SK-N-SH treated with all-trans-retinoic acid at 6 μM for 48 hours (cell line): ENCODE results near the gene CASP9.
"Not testable (repeated sequence)": the region's sequence is repeated elsewhere in the genome, so short reads cannot be mapped to it uniquely, and the experiment has no call there.

ENCODE experiments used
- ATAC-seq: fragments of 200-7000 bp; cut with Tn5 transposase; 3 replicates; pipeline ENCODE4 v1.9.1; 2020; ENCODE audit warnings: mild to moderate bottlenecking, moderate library complexity
- BACH2 ChIP-seq: fragments of 250-450 bp; sonication (Bioruptor Pico); IDR thresholded peaks from 2 replicates; pipeline ENCODE4 v1.9.0; 2021; ENCODE audit warnings: mild to moderate bottlenecking, borderline replicate concordance
- CREB5 ChIP-seq: fragments of 250-450 bp; sonication (Bioruptor Pico); IDR thresholded peaks from 2 replicates; pipeline ENCODE4 v1.5.1; 2020; ENCODE audit warnings: low read depth, mild to moderate bottlenecking, moderate library complexity
- CSDC2 ChIP-seq: fragments of 250-450 bp; sonication (Bioruptor Pico); IDR thresholded peaks from 2 replicates; pipeline ENCODE4 v1.5.0; 2020; ENCODE audit warnings: mild to moderate bottlenecking, moderate library complexity
- ESRRG ChIP-seq: fragments of 250-450 bp; sonication (Bioruptor Pico); IDR thresholded peaks from 2 replicates; pipeline ENCODE4 v1.6.1; 2021; ENCODE audit warnings: mild to moderate bottlenecking
- ISL1 ChIP-seq: fragments of 250-450 bp; sonication (Bioruptor Pico); IDR thresholded peaks from 2 replicates; pipeline ENCODE4 v2.1.2; 2022; ENCODE audit warnings: mild to moderate bottlenecking, moderate library complexity
- POU6F1 ChIP-seq: fragments of 250-450 bp; sonication (Bioruptor Pico); IDR thresholded peaks from 2 replicates; pipeline ENCODE4 v1.8.0; 2021; ENCODE audit warnings: low read depth, mild to moderate bottlenecking, moderate library complexity, borderline replicate concordance
- PPARA ChIP-seq: fragments of 250-450 bp; sonication (Bioruptor Pico); IDR thresholded peaks from 2 replicates; pipeline ENCODE4 v1.5.0; 2020; ENCODE audit warnings: mild to moderate bottlenecking, borderline replicate concordance
- RARB ChIP-seq: fragments of 250-450 bp; sonication (Bioruptor Pico); IDR thresholded peaks from 2 replicates; pipeline ENCODE4 v1.8.0; 2021; ENCODE audit warnings: mild to moderate bottlenecking, moderate library complexity
- SNAI2 ChIP-seq: fragments of 250-450 bp; sonication (Bioruptor Pico); IDR thresholded peaks from 2 replicates; pipeline ENCODE4 v1.5.0; 2020; ENCODE audit warnings: mild to moderate bottlenecking, moderate library complexity
- TCF4 ChIP-seq: fragments of 250-450 bp; sonication (Bioruptor Pico); IDR thresholded peaks from 2 replicates; pipeline ENCODE4 v1.8.0; 2021; ENCODE audit warnings: mild to moderate bottlenecking, moderate library complexity, borderline replicate concordance
- TOX ChIP-seq: fragments of 250-450 bp; sonication (Bioruptor Pico); IDR thresholded peaks from 2 replicates; pipeline ENCODE4 v1.8.0; 2021; ENCODE audit warnings: mild to moderate bottlenecking, moderate library complexity, borderline replicate concordance
- ZC3H10 ChIP-seq: fragments of 250-450 bp; sonication (Bioruptor Pico); IDR thresholded peaks from 2 replicates; pipeline ENCODE4 v1.5.1; 2021; ENCODE audit warnings: mild to moderate bottlenecking, moderate library complexity
- ZFP30 ChIP-seq: fragments of 450-650 bp; formaldehyde crosslinking; IDR thresholded peaks from 2 replicates; pipeline ENCODE4 v1.5.0; 2022; ENCODE audit warnings: mild to moderate bottlenecking, moderate library complexity
- ZNF565 ChIP-seq: fragments of 450-650 bp; formaldehyde crosslinking; conservative IDR thresholded peaks from 2 replicates; pipeline ENCODE4 v1.5.0; 2020; ENCODE audit warnings: low read depth, mild to moderate bottlenecking, moderate library complexity
- ZNF70 ChIP-seq: fragments of 450-650 bp; formaldehyde crosslinking; IDR thresholded peaks from 2 replicates; pipeline ENCODE4 v1.5.0; 2020; ENCODE audit warnings: mild to moderate bottlenecking, moderate library complexity
- ZNF8 ChIP-seq: fragments of 450-650 bp; formaldehyde crosslinking; IDR thresholded peaks from 2 replicates; pipeline ENCODE4 v1.5.0; 2020; ENCODE audit warnings: mild to moderate bottlenecking, moderate library complexity
- TF ChIP-seq, protein P1 (sequence below): fragments of 250-450 bp; sonication (Bioruptor Pico); IDR thresholded peaks from 2 replicates; pipeline ENCODE4 v1.5.0; 2020; ENCODE audit warnings: mild to moderate bottlenecking, moderate library complexity
- TF ChIP-seq, protein P2 (sequence below): fragments of 250-450 bp; sonication (Bioruptor Pico); IDR thresholded peaks from 2 replicates; pipeline ENCODE4 v1.5.1; 2021; ENCODE audit warnings: mild to moderate bottlenecking, moderate library complexity
- TF ChIP-seq, protein P3 (sequence below): fragments of 250-450 bp; sonication (Bioruptor Pico); IDR thresholded peaks from 2 replicates; pipeline ENCODE4 v1.8.0; 2020; ENCODE audit warnings: mild to moderate bottlenecking, moderate library complexity, borderline replicate concordance

CASP9 gene

GRCh38 chr1:15489052-15489736 lies 34.8 kb downstream of the CASP9 start:
- TF ChIP-seq CSDC2 (CRISPR knock-in tag) (no peak), ZFP30 (CRISPR knock-in tag) (no peak), TCF4 (CRISPR knock-in tag) (no peak), TOX (no peak), CREB5 (CRISPR knock-in tag) (no peak), BACH2 (CRISPR knock-in tag) (no peak)
- ATAC-seq: no peak; the same call in 1 of the 3 replicates

GRCh38 chr1:15488371-15488770 lies 35.6 kb downstream of the CASP9 start:
- TF ChIP-seq, protein P1, sequence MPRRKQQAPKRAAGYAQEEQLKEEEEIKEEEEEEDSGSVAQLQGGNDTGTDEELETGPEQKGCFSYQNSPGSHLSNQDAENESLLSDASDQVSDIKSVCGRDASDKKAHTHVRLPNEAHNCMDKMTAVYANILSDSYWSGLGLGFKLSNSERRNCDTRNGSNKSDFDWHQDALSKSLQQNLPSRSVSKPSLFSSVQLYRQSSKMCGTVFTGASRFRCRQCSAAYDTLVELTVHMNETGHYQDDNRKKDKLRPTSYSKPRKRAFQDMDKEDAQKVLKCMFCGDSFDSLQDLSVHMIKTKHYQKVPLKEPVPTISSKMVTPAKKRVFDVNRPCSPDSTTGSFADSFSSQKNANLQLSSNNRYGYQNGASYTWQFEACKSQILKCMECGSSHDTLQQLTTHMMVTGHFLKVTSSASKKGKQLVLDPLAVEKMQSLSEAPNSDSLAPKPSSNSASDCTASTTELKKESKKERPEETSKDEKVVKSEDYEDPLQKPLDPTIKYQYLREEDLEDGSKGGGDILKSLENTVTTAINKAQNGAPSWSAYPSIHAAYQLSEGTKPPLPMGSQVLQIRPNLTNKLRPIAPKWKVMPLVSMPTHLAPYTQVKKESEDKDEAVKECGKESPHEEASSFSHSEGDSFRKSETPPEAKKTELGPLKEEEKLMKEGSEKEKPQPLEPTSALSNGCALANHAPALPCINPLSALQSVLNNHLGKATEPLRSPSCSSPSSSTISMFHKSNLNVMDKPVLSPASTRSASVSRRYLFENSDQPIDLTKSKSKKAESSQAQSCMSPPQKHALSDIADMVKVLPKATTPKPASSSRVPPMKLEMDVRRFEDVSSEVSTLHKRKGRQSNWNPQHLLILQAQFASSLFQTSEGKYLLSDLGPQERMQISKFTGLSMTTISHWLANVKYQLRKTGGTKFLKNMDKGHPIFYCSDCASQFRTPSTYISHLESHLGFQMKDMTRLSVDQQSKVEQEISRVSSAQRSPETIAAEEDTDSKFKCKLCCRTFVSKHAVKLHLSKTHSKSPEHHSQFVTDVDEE: no peak
- TF ChIP-seq CREB5 (CRISPR knock-in tag): no peak
- TF ChIP-seq RARB: no peak
- no peak for TF ChIP-seq ZNF565 (CRISPR knock-in tag)
- TF ChIP-seq ISL1 (CRISPR knock-in tag): no peak
- TF ChIP-seq CSDC2 (CRISPR knock-in tag): no peak
- TF ChIP-seq, protein P2, sequence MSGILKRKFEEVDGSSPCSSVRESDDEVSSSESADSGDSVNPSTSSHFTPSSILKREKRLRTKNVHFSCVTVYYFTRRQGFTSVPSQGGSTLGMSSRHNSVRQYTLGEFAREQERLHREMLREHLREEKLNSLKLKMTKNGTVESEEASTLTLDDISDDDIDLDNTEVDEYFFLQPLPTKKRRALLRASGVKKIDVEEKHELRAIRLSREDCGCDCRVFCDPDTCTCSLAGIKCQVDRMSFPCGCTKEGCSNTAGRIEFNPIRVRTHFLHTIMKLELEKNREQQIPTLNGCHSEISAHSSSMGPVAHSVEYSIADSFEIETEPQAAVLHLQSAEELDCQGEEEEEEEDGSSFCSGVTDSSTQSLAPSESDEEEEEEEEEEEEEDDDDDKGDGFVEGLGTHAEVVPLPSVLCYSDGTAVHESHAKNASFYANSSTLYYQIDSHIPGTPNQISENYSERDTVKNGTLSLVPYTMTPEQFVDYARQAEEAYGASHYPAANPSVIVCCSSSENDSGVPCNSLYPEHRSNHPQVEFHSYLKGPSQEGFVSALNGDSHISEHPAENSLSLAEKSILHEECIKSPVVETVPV (CRISPR knock-in tag): no peak
- TF ChIP-seq POU6F1 (CRISPR knock-in tag): no peak
- no peak for TF ChIP-seq TOX
- TF ChIP-seq SNAI2 (CRISPR knock-in tag): no peak
- no peak for ATAC-seq

GRCh38 chr1:15486844-15487610 lies 37.0 kb downstream of the CASP9 start:
- not testable (repeated sequence) for ATAC-seq

GRCh38 chr1:15485636-15486035 lies 38.4 kb downstream of the CASP9 start:
- ATAC-seq: no peak
- no peak for TF ChIP-seq ZC3H10 (CRISPR knock-in tag)
- TF ChIP-seq, protein P3, sequence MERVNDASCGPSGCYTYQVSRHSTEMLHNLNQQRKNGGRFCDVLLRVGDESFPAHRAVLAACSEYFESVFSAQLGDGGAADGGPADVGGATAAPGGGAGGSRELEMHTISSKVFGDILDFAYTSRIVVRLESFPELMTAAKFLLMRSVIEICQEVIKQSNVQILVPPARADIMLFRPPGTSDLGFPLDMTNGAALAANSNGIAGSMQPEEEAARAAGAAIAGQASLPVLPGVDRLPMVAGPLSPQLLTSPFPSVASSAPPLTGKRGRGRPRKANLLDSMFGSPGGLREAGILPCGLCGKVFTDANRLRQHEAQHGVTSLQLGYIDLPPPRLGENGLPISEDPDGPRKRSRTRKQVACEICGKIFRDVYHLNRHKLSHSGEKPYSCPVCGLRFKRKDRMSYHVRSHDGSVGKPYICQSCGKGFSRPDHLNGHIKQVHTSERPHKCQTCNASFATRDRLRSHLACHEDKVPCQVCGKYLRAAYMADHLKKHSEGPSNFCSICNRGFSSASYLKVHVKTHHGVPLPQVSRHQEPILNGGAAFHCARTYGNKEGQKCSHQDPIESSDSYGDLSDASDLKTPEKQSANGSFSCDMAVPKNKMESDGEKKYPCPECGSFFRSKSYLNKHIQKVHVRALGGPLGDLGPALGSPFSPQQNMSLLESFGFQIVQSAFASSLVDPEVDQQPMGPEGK: no peak
- TF ChIP-seq ESRRG (CRISPR knock-in tag): no peak
- TF ChIP-seq ISL1 (CRISPR knock-in tag): no peak
- TF ChIP-seq TOX: no peak
- TF ChIP-seq POU6F1 (CRISPR knock-in tag): no peak
- no peak for TF ChIP-seq ZNF8 (CRISPR knock-in tag)
- no peak for TF ChIP-seq PPARA (CRISPR knock-in tag)
- TF ChIP-seq, protein P1: no peak
- no peak for TF ChIP-seq ZNF70 (CRISPR knock-in tag)
